Right lobe of liver (tissue), 6 donors: ENCODE measurements around the gene SLC5A11. TPM values are rescaled to one million over a fixed set of nuclear protein-coding genes. Genes with fewer than 3 reads are reported as not detected.

ENCODE experiments used
- ATAC-seq, 4 donors: fragments of 200-7000 bp; cut with Tn5 transposase; one replicate each; pipeline ENCODE4 v1.9.1; 2020; ENCODE audit warnings: mild to moderate bottlenecking in 4 of 4, moderate library complexity in 4 of 4
- DNase-seq, 3 donors: peaks; one replicate each; pipeline ENCODE4 v3.0.0-alpha.2; 2020
- H3K27ac ChIP-seq, 3 donors: fragments of 200-600 bp; one replicate each; pipeline ENCODE4 v1.8.0; 2022
- H3K27me3 ChIP-seq, 2 donors: fragments of 200-600 bp; one replicate each; pipeline ENCODE4 v1.8.0; 2022
- H3K36me3 ChIP-seq, 4 donors: fragments of 200-600 bp; sonication (generic) in 1 of 4; one replicate each; pipeline versions ENCODE4 v1.5.1 to v1.8.0; 2017 to 2022; ENCODE audit warnings: control low read depth in 1 of 4
- H3K4me1 ChIP-seq, 4 donors: fragments of 200-600 bp; sonication (generic) in 1 of 4; one replicate each; pipeline versions ENCODE4 v1.5.1 to v1.8.0; 2017 to 2022; ENCODE audit warnings: control low read depth in 1 of 4
- H3K4me3 ChIP-seq, 3 donors: fragments of 200-600 bp; one replicate each; pipeline ENCODE4 v1.8.0; 2022
- H3K9me3 ChIP-seq, 4 donors: fragments of 200-600 bp; sonication (generic) in 1 of 4; one replicate each; pipeline versions ENCODE4 v1.5.1 to v1.8.0; 2017 to 2022; ENCODE audit warnings: control low read depth in 1 of 4
- POLR2A ChIP-seq: fragments of 450-650 bp; IDR thresholded peaks from one replicate; pipeline ENCODE4 v1.6.1; 2017; ENCODE audit warnings: antibody characterized with exemption, mild to moderate bottlenecking
- WGBS: methylation state at CpG from one replicate; pipeline ENCODE4 v1.1.6; 2018; ENCODE audit warnings: low coverage, low lambda C conversion rate; ENCODE audit not compliant: insufficient coverage; ENCODE audit errors: missing lambda C conversion rate; 5-methylcytosine and 5-hydroxymethylcytosine counted together
- intact Hi-C, 2 donors: fragments of 100-400 bp; cut with DNase I; formaldehyde crosslinking; loops; one replicate each; pipeline versions ENCODE4 v1.11.2 to v1.14.1; 2022
- total RNA-seq, 6 experiments: library from RNA; depleted of rRNA in 2 of 6; stranded (reverse); fragments of >200 nt in 2 of 6; fragmentation: NEBNext Ultra II Directional in 3 of 6; extraction: Animal tissue kit (Norgen Biotek cat#: 25700) in 3 of 6; gene quantifications; one replicate each; pipeline versions ENCODE4 v1.1.0 to v1.2.4, GENCODE V29; 2016 to 2023
- TF ChIP-seq, protein P1 (sequence below), 4 donors: fragments of 200-600 bp in 3 of 4; fragments of 450-650 bp in 1 of 4; IDR thresholded peaks; one replicate each; pipeline versions ENCODE4 v1.5.1 to v1.8.0; 2016 to 2022; ENCODE audit warnings: antibody characterized with exemption in 4 of 4, mild to moderate bottlenecking in 2 of 4
- donor health status: DM: no; HTN: yes; CAD: no.
- donor health status: DM: no; HTN: no; CAD: no.
- donor health status: DM: no; HTN: no; CAD: no.
- donor health status: DM: no; HTN: yes; CAD: no.
- donor health status: DM: no; HTN: yes; CAD: no.

SLC5A11 gene
- total RNA-seq, 6 experiments from 2014 or later = 0.43 to 1.6 (median 1.2) TPM

DNA sequence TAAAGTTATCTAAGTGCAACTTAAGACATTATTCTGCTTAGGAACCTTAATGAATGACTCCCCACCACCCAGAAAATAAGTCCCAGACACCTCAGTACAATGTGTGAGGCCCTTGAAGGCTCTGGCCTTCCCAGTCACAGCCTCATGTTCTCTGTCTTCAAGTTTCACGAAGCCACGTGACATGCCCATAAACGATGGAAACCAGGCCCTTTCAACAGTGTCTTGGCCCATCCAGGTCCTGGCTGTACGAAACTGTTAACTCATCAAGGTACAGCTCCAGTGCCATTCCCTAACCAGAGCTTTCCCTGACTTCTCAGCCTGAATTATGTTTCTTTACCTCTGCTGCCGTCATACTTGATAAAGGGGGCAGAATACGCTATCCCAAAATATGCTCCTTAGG is 100.4 kb downstream of the SLC5A11 start:
- peaks cover 0 to 47% (median 17%) of the 10 kb centered on the region in 4 donors for H3K36me3 ChIP-seq
- TF ChIP-seq, protein P1, sequence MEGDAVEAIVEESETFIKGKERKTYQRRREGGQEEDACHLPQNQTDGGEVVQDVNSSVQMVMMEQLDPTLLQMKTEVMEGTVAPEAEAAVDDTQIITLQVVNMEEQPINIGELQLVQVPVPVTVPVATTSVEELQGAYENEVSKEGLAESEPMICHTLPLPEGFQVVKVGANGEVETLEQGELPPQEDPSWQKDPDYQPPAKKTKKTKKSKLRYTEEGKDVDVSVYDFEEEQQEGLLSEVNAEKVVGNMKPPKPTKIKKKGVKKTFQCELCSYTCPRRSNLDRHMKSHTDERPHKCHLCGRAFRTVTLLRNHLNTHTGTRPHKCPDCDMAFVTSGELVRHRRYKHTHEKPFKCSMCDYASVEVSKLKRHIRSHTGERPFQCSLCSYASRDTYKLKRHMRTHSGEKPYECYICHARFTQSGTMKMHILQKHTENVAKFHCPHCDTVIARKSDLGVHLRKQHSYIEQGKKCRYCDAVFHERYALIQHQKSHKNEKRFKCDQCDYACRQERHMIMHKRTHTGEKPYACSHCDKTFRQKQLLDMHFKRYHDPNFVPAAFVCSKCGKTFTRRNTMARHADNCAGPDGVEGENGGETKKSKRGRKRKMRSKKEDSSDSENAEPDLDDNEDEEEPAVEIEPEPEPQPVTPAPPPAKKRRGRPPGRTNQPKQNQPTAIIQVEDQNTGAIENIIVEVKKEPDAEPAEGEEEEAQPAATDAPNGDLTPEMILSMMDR (IDR thresholded peaks at IDR 0.05) = no peak
- TF ChIP-seq POLR2A = no peak
- DNase-seq (no peak), ATAC-seq (no peak)
- no peak overlapping the region for H3K4me3 ChIP-seq
- H3K27me3 ChIP-seq = no peaks in the 10 kb centered on the region
- H3K27ac ChIP-seq = no peak overlapping the region
- intact Hi-C loops = no loop called here
- 86% methylated on average over 6 of the region's 6 CpGs for WGBS
- no peaks in the 10 kb centered on the region for H3K4me1 ChIP-seq
- no peaks in the 10 kb centered on the region for H3K9me3 ChIP-seq

DNA sequence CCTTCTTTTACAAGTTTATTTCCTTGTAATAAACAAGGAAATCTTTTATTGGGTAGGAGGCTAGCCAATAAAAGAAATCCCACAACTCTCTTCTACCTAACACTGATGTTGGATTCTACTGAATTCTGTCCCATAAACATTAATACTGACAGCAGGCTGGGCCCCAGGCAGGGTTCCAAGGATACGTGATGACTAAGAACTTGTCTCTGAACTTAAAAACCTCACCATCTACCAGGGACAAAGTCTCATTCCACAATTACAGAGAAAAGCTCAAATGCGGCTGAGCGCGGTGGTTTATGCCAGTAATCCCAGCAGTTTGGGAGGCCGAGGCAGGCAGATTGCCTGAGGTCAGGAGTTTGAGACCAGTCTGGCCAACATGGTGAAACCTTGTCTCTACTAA is 104.5 kb downstream of the SLC5A11 start:
- no peak overlapping the region for H3K27ac ChIP-seq
- DNase-seq (peak in 1 of 3 donors; percentile 37), ATAC-seq (peak in 2 of 4 donors; percentile 11 to 74)
- no peaks in the 10 kb centered on the region for H3K9me3 ChIP-seq
- peaks cover 0 to 66% (median 19%) of the 10 kb centered on the region in 4 donors for H3K36me3 ChIP-seq
- TF ChIP-seq, protein P1 (IDR thresholded peaks at IDR 0.05) = no peak
- H3K4me1 ChIP-seq = no peaks in the 10 kb centered on the region
- intact Hi-C loops = no loop called here
- H3K27me3 ChIP-seq = no peaks in the 10 kb centered on the region
- WGBS = 59% methylated on average over 2 of the region's 5 CpGs
- no peak overlapping the region for H3K4me3 ChIP-seq

DNA sequence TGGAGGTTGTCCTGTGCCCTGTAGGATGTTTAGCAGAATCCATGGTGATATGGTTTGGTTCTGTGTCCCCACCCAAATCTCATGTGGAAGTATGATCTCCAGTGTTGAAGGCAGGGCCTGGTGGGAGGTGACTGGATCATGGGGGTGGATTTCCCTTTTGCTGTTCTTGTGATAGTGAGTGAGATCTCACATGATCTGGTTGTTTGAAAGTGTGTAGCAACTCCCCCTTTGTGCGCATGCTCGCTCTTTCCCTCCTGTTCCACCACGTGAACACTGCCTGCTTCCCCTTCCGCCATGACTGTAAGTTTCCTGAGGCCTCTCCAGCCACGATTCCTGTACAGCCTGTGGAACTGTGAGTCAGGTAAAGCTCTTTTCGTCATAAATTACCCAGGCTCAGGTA is 107.5 kb downstream of the SLC5A11 start:
- TF ChIP-seq, protein P1 (IDR thresholded peaks at IDR 0.05) = no peak
- no peak for TF ChIP-seq POLR2A
- DNase-seq (no peak), ATAC-seq (no peak)
- no peak overlapping the region for H3K4me3 ChIP-seq
- H3K4me1 ChIP-seq = no peaks in the 10 kb centered on the region
- H3K27me3 ChIP-seq = no peaks in the 10 kb centered on the region
- WGBS = 82% methylated on average over 4 of the region's 6 CpGs
- no peaks in the 10 kb centered on the region for H3K9me3 ChIP-seq
- intact Hi-C loops = no loop called here
- no peak overlapping the region for H3K27ac ChIP-seq
- H3K36me3 ChIP-seq = peaks cover 3 to 77% (median 14%) of the 10 kb centered on the region in 4 donors

DNA sequence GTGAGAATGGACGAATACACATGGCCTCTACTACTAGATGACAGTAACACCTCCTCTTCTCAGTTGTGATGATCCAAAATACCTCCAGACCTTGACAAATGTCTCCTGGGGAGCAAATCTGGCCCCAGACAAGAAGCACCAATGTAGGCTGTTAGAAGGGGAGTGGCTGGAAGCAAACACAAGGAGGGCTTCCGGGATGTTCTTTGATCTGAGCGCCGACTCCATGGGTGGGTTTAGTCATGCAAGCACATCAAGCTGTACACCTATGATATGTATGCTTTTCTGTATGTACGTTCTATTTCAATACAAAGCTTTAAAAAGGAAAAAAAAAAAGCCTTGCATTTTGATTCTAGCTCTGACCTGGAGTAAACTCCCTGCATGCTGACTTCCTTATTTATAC is 108.0 kb downstream of the SLC5A11 start:
- Histone ChIP-seq H3K4me3 (no peak overlapping the region), H3K27ac (no peak overlapping the region), H3K4me1 (no peaks in the 10 kb centered on the region), H3K36me3 (peaks cover 3 to 77% (median 14%) of the 10 kb centered on the region in 4 donors), H3K27me3 (no peaks in the 10 kb centered on the region), H3K9me3 (no peaks in the 10 kb centered on the region)
- DNase-seq = no peak
- ATAC-seq = no peak
- intact Hi-C loops = no loop called here
- 94% methylated on average over 2 of the region's 5 CpGs for whole genome bisulfite sequencing
- no peak for TF ChIP-seq POLR2A
- TF ChIP-seq, protein P1 (IDR thresholded peaks at IDR 0.05) = no peak

DNA sequence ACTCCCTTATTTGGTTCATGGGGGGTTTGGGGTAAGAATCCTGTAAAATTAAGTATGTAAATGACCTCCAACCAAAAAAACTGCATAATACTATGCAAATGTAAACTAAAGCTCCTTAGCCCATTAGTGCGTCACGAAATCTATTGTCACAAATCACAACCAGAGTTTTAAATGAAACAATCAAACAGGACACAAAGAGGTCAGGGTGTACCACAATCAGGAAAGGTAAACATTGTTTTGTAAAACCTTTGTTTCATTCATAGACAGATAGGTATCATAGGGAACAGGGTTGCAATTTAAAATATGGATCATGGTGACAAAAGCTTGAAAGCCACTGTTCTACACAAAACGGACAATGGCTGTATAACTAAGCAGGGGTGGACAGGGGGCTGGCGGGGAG is 108.4 kb downstream of the SLC5A11 start:
- intact Hi-C loops = no loop called here

More for the DNA sequence above, 108.4 kb downstream of the SLC5A11 start:
- Histone ChIP-seq H3K27me3 (no peaks in the 10 kb centered on the region), H3K36me3 (peaks cover 3 to 77% (median 16%) of the 10 kb centered on the region in 4 donors), H3K4me1 (no peaks in the 10 kb centered on the region), H3K9me3 (no peaks in the 10 kb centered on the region), H3K27ac (no peak overlapping the region), H3K4me3 (no peak overlapping the region)
- no peak for ATAC-seq
- 98% methylated on average over 4 of the region's 4 CpGs for WGBS
- DNase-seq = no peak
- TF ChIP-seq POLR2A = no peak
- TF ChIP-seq, protein P1 (IDR thresholded peaks at IDR 0.05) = no peak
